ENCODE measurements around the gene ERGIC1.

The ERGIC1 gene

DNA sequence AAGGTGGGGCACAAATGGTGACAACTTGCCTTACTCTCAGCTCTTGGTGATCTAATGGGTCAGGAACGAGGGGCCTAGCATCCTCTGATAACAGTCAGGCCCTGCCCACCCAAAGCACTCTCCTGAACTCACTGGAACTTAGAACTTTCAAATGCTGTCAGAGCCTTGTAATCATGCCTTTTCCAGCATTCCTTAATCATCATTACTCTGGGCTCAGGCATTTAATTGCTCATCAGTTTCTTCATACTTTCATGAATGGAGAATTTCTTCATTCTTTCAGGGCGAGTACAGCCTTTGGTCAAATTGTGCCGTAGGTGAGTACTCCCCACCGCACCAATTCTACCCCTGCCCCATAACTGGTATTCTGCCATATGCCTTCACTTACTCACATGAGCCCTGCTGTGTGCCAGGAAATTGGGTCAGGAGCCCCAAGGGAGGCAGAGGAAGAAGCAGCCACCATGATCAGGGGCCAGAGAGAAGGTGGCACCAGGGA is 32.8 kb upstream of the ERGIC1 start:
- peak; percentile 69 to 88 (median 79) for DNase-seq

DNA sequence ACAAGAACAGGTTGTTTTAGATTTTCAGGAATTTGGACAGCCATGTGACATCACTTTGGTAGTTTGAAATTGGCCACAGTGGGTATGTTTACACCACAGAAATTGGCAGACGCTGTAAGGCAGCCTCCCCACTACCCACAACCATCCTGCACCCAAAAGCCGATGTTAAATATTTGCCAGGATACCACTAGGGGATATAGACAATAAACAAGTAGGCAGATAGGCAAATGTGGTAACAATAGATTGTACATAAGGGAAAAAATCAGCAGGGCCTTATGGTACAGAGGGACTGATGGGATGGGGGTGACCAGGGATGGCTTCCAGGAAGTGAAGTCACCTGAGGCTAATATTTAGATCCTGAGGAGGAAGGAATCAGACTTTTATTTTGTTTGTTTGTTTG is 31.9 kb upstream of the ERGIC1 start:
- no peak for DNase-seq

DNA sequence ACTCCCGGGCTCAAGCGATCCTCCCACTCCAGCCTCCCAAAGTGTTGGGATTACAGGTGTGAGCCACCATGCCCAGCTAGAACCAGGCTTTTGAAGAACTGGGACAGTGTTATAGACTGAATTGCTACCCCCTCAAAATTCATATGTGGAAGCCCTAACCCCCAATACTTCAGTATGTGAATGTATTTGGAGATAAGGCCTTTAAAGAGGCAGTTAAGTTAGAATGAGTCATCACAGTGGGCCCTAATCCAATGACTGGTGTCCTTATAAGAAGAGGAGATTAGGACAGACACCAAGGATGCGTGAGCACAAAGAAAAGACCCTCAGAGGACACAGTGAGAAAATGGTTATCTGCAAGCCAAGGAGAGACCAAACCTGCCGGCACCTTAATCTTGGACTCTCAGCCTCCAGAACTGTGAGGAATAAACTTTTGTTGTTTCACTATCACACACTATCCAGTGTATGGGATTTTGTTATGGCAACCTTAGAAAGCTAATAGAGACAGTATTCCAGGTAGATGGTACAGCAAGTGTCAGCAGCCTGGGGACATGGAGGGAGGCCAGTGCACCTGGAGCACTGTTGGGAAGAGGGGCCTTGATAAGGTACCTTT is 31.4 kb upstream of the ERGIC1 start:
- DNase-seq, result no peak

DNA sequence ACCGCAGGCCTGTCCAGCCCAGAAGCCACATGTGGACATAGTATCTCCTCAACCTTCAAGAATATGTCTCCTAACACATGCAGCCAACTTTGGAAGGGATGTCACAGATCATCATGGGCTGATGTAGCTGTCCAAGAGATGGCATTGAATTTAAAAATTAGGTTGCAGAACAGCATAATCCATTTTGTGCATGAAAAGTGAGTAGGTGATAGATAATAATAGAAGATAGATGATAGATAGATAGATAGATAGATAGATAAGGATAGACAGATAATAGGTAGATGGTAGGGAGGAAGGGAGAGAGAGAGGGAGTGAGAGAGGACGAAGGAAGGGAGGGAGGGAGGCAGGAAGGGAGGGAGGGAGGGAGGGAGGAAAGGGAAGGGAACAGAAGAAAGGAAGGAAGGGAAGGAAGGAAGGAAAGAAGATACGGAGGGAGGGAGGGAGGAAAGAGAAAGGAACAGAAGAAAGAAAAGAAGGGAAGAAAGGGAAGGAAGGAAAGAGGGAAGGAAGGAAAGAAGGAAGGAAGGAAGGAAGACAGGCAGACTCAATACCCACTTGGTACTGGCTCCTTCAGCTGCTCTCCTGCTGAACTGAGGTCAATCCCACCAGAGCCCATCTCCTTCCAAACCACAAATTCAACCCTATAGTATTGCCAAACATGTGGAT is 28.9 kb upstream of the ERGIC1 start:
- no peak for DNase-seq

DNA sequence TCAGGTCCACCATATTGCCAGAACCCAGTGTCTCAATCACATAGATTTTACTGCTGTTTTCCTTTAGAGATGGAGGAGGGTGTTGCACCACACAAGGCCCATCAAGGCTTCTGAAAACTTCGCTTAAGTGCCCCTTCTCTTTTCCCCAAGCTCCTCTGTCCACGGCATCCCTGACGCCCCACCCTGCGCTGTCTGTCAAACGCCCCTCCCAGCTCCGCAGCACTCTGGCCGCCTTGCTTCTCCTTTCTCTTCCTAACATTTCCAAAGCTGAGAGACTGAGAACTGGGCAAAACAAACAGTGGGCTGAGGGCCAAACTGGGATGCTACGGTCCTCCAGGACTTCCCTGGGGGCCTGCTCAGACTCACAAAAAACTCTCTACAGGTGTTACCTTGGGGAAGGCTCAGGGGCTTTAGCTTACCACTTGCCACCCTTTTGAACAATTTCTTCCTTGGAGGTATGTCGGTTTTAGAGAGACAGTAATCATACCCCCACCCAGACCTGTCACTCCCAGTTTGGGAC is 28.3 kb upstream of the ERGIC1 start:
- DNase-seq, result no peak

DNA sequence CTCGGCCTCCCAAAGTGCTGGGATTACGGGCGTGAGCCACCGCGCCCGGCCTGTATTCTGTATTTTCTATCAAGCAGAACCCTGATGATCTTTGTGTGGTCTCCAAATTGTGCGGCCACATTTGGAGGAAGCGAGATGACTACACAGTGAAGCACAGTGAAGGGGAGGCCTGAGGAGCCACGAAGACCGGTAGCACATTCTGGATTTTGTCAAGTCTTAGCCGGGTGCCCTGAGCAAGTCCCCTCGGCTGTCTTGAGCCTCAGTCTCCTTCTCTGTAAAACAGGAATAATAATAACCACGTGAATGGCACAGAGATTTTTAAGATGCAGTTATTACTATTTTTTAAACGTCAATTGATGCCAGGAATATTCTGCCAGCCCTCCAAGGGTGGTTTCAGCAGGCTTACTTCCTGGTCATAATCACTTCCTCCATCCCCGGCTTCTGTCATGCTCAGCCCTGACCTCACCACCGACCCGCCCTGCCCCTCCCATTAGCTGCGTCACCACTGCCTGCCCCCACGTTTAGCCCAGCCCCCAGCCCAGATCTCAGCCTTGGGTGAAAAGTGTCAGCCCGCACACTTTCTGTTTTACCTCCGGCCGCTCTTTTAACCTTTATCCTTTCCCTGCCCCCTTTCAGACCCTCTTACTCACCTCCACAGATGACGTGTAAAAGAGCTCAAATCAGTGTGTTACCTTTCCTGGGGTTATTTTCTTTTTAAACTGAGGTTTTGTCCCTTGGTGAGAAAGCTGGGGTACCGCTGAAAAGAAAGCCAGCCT is 27.0 kb upstream of the ERGIC1 start:
- DNase-seq, result peak; percentile 94 to 97 (median 96)

DNA sequence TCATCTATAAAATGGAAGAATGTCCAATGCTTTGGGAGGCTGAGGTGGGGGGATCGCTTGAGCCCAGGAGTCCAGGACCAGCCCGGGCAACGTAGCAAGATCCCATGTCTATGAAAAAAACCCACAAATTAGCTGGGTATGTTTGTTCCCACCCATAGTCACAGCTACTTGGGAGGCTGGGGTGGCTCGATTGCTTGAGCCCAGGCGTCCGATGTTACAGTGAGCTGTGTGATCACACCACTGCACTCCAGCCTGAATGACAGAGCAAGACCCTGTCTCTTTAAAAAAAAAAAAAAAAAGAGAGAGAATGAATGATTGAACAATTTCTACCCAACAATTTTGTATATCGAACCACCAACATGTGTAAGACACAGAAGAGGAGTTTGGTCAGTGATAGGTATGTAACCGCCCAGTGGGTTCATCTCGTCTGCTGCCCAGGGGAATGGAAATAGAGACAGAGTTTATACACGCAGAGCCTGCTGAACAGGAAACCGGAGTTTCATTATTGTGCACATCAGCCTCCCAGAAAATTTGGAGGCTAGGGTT is 26.2 kb upstream of the ERGIC1 start:
- DNase-seq, result no peak

DNA sequence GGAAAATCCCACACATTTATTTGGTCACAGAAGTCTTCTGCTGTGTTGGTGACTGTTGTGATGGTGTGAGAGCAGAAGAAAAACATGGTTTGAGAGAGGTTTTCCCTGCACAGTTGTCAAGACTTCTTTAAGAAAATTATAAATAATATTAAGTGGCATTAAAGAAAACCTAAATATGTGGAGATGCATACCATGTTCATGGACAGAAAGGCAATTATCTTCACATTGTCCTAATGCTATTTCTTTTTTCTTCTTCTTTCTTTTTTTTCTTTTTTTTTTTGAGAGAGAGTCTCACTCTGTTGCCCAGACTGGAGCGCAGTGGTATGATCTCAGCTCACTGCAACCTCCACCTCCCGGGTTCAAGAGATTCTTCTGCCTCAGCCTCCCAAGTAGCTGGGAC is 24.3 kb upstream of the ERGIC1 start:
- no peak for DNase-seq

DNA sequence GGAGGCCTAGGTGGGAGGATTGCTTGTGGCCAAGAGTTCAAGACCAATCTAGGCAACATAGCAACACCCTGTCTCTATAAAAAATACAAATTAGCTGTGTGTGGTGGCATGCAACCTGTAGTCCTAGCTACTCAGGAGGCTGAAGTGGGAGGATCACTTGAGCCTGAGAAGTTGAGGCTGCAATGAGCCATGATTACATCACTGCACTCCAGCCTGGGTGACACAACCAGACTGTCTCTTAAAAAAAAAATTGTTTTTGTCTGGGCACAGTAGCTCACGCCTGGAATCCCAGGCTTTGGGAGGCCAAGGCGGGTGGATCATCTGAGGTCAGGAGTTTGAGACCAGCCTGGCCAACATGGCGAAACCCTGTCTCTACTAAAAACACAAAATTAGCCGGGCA is 23.1 kb upstream of the ERGIC1 start:
- peak in 2 of 3 donors; percentile 55 to 67 for DNase-seq

DNA sequence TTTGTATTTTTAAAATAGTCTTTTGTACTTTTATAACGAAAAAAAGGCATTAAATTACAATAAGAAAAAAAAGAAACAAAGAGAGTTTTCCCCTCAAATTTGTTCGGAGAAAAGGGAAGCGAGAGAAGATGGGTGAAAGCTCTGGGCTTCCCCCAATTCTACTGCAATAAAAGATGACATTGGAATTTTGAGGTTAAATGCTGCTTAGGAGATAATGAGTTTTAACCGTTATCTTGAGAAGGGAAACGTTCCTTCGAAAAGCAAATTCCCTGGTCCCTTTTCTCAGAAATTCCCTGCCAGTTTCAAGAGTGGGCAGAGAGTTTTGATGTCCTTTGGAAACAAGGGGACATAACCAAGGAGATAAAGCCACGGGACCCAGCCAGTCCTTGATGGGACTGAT is 18.4 kb upstream of the ERGIC1 start:
- DNase-seq, result peak; percentile 63 to 92 (median 82)

DNA sequence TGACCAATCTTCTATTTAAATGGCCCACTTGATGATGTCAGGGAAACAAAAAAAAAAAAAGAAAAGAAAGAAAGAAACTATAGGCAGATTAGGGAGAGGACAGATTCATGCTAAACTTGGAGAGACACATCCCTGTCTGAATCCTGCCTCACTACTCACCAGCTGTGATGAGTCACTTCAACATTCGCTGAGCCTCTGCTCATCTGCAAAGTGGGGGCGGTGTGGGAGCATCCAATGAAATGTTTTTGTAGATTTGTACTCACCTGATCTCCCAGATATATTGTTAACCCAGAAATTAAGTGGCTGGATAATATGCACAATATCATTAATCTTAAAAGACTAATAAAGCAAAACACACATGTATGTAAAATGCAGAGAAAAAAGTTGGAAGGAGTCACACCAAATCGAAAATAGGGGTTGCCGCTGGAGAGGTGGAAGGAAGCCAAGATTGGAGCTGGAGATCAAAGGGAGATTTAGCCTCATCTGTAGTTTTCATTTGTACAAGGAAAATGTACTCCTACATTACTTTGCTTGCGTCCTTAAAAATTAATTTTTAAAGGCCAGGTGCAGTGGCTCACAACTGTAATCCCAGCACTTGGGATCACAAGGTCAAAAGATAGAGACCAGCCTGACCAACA is 17.0 kb upstream of the ERGIC1 start:
- DNase-seq, result peak; percentile 83 to 92 (median 85)

DNA sequence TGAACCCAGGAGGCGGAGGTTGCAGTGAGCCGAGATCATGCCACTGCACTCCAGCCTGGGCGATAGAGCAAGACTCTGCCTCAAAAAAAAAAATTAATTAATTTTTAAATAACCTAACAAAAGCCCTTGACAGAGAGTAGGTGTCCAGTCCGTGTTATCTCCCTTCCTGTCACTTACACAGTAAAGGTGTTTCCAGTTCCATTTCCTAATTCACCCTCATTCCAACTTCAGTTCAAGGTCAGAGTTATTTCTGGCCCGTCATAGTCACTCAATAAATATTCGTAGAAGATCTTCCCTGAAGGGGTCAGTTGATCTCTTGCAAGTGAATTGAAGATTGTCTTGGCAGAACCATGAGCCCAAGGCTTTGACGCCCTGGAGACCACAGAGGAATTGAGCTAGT is 16.4 kb upstream of the ERGIC1 start:
- no peak for DNase-seq

DNA sequence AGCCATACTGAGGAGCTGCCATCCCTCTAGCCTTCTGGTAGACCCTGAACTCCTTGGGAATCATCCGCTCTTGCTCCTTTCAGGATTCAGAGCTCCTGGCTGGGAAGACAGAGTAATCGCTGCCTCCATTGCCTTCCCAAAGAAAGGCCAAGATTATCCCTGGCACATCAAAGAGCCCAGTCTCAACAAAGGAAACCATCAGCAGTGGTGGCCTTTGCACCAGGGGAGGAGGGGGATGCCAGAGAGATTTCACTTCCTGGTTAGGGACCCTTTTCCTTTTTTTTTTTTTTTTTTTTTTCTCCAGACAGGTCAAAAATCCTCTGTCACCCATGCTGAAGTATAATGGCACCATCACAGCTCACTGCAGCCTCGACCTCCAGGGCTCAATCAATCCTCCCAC is 16.0 kb upstream of the ERGIC1 start:
- no peak for DNase-seq

DNA sequence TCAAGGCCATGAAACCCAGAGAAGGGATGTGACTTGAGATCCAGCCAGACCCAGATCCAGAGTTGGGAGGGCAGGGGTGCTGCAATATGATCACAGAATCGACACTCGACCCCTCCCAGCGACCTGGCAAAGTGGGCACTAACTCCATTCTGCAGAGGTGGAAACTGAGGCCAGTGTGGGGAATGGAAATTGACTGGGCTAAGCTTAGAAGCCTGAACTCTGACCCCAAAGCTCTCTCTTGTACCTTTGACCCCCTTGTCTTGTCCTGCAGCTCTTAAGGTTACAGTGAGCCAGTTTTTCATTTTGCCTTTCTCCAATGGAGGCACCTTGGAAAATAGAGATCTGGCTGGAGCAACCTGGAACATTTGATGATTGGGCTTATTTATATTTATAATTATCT is 14.5 kb upstream of the ERGIC1 start:
- no peak for DNase-seq

DNA sequence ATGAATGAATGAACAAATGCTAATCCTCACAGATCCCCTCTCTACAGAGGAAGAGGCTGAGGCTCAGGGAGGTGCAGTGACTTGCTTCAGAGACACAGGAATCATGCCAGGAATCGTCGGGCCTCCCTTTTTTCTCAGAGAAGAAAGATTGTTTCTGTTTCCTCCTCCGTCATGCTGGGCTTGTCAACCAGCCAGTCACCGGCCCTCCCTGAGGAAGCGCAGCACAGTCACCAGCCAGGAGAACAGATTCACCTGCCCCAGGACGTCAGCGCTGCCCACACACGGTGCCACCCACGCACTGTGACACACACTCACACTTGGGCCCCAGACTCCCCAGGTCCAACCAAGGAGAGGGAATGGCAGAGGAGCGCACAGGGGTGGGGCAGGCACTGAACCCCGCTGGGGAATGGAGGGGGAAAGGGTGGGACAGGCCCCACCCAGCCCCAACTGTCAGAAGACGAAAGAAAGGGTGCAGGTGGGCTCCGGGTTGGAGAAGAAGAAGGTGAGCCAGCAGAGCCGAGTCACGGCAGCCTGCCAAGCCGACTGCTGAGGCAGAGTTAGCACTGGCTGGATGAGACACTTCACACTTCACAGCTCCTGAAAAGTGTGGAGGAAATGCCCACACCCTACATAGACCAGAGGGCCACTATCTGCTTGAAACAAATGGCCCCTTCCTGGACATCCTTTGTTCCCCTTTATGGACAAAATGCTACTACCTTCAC is 13.8 kb upstream of the ERGIC1 start:
- DNase-seq, result peak in 1 of 3 donors; percentile 62

DNA sequence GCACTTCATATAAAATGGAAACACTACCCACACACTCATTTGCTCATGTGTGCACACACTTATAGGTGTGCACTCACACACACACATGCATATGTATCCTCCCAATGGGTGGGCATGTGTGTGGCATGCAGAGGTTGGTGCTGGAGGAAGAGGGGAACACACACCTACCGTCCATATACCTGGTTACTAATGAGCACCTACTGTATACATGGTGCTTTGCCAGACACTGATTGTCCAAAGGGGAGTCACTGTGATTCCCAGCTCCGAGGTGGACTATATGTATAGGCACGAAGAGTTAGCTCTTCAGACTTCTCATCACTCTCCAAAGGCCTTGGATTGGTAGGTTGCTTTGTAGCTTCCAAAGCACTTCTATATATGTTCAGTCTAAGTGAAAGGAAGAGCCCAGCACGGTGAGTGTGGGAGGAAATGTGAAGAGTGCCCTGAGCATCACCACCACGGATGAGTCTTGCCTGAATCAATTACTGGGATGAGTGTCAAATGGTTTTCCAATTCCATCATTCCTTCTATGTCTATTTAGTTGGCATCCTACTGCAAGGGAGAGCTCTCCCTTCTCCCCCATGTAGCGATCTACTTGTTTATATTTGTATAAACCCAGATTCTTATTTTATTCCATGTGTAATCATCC is 12.6 kb upstream of the ERGIC1 start:
- no peak for DNase-seq

DNA sequence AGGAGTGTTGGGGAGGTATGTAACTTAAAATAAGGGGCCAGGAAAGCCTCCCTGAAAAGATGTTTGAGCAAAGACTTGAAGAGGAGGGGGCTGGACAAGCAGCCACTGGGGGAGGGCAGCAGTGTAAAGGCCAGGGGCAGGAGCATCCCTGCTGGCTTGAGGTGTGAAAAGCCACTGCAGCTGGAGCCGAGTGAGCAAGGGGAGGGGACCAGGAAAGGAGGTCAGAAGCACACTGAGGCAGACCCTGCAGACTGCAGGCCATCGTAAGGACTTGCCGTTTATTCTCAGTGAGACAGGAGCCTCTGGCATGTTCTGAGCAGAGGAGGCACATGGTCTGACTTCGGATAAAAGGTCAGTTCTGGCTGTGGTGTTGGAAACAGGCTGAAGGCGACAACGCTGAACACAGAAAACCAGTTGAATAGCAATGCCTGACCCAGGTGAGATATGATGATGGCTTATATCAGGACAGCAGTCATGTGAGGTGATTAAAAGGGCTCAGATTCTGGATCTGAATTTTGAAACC is 10.2 kb upstream of the ERGIC1 start:
- no peak for DNase-seq

DNA sequence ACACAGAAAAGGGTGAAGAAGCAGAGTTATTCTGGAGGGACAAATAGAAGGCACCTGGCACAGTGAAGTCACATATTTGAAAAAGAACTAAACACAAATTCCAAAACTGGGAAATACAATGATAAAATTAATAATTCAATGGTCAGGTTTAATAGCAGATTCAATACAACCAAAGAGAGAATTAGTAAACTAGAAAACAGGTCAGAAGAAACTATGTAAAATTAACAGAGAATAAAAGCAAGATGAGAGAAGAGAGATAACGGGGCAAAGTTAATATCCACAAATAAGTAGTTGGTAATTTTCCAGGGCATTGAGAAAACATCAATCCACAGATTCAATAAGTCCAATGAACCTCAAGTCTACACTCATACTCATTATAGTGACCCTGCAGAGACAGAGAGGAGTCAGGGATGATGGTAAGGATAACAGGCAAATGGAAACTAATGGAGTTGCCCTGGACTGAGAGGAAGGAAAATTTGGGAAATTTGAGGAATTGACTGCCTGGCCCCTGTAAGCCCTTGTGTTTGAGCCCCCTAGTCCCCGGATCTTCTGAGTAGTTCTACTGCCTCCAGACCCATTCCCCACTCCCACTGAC is 8.3 kb upstream of the ERGIC1 start:
- no peak for DNase-seq

DNA sequence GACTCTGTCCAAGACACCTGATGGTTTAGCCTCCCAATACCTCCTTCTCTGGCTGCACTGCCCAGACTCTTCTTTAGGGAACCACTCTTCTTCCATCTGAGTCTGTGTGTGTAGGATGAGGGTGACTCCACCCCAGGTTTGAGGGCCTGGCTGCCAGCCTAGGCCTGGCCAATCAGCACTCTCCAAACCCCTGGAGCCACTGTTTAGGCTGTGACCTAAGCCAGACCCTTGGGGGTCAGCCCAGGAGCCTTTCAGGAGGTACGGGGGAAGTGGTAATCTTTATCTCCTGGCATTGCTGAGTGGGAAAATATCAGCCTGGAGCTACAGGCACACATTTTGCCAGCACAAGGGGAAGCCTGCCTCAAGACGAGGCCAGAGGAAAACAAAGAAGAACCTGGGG is 6.2 kb upstream of the ERGIC1 start:
- peak; percentile 58 to 63 (median 59) for DNase-seq

DNA sequence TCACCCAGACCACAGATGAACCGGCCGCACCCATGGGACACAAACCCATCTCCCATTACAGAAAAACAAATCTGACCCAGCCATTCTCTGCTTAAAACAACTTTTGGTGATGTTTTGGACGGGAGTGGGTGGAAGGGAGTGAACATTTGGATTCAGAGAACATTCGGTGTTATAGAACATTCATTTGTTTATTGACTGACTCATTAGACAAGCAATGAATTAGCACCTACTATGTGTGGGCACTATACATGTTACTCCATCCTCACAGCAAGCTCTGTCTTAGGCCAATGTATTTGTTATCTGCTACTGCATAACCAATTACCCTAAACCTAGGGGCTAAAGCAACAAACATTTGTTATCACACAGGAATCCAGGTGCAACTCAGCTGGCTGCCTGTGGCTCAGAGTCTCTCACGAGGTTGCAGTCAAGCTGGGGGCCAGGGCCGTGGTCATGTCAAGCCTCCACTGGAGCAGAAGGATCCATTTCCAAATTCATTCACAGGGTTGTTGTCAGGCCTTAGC is 5.1 kb upstream of the ERGIC1 start:
- DNase-seq, result no peak
